Activated CD4-positive, alpha-beta T cell treated with anti-CD3 and anti-CD28 coated beads for 4 hours (primary cell): ENCODE data around the gene LRFN4.

Experiments used
- DNase-seq, 2 donors: peaks; one replicate each; pipeline ENCODE4 v3.0.0-alpha.2; 2020

LRFN4 gene

GRCh38 chr11:66858939-66859685, 2.2 kb downstream of the LRFN4 start:
- no peak for DNase-seq

- DNase-seq: no peak
Observed at GRCh38 chr11:66859686-66860448, 3.0 kb downstream of the LRFN4 start.

GRCh38 chr11:66860449-66860831, 3.6 kb downstream of the LRFN4 start:
- no peak for DNase-seq

GRCh38 chr11:66861038-66861773, 4.3 kb downstream of the LRFN4 start:
- DNase-seq: no peak

- no peak for DNase-seq
Observed at GRCh38 chr11:66861774-66862558, 5.1 kb downstream of the LRFN4 start.

- no peak for DNase-seq
Observed at GRCh38 chr11:66862559-66863037, 5.7 kb downstream of the LRFN4 start.

DNA sequence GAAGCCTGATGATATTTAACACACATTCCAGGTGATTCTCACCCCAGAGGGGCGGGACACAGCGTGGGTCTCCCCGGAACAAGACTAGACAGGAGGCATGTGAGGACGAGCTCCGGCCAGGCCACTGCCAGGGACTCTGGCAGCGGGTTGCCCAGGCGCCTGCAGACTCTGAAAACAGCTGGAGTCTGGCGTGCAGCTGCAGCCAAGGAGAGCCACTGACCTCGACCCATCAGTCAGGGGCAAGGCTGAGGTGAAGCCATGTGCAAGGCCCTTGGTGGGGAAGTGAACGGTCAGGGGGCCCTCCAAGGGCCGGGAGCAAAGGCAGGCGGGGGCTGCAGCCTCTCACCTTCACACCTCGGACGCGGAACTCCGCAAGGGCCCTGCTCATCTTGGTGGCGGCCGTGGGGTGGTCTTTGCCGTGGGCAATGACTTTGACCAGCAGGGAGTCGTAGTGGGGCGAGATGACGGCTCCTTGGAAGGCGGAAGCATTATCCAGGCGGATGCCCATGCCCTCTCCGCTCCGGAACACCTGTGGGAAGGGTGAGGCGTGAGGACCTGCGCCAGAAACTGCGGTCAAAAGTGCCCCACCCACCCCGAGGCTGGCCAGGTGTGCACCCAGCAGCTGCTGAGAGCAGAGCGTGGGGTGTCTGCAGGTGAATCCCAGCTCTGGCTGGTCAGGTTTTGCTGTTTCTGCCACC, 6.7 kb downstream of the LRFN4 start:
- DNase-seq: no peak

DNA sequence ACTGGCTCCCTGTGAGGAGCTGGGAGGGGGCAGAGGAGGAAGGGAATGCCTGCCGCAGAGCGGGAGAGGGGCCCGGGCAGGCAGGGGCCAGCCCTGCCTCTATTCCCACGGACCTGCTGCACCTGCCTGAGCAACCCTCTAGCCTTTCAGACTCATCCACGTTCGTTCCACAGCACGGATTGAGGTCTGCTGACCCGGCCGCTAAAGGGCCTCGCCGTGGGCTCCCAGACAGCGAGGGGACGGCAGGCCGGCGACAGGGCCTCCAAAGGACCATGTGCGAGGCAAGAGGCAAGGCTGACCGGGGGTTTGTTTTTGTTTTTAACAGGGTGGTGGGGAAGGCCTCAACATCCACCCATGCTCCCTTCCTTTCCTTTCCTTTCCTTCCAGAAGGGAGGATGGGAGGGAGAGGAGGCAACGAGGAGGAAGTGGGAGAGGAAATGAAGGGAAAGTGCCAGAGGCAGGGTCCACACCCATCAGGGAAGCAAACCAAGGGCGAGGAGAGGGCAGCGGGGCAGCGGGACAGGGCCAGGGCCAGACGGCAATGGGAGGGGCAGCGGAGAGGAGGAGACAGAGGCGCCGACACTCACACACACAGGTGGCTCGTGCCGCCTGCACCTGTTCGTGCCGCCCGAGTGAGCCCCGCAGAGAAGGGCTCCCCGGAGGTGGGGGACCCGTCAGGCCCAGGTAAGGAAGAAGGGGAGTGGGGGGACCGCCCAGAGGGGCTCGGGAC, 7.5 kb downstream of the LRFN4 start:
- DNase-seq: no peak

- DNase-seq: no peak
Observed at GRCh38 chr11:66864924-66865697, 8.2 kb downstream of the LRFN4 start.

DNA sequence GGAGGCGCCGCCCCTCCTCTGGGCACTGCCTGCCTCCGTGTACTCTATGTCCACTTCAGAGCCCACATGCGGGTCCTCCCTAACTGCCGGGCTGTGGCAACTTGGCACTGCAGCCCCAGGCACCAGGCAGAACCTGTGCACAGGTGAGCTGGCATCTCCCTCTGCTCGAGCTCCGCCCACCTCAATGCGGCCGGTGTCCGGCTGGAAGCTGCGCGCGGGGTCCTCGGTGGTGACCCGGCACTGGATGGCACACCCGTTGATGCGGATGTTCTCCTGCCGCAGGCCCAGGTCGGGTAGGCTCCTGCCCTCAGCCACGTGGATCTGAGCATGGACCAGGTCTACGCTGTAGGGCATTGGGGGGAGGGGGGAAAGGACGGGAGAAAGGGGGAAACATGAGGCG, 9.1 kb downstream of the LRFN4 start:
- DNase-seq: no peak

- no peak for DNase-seq
Observed at GRCh38 chr11:66866511-66866986, 9.7 kb downstream of the LRFN4 start.

DNA sequence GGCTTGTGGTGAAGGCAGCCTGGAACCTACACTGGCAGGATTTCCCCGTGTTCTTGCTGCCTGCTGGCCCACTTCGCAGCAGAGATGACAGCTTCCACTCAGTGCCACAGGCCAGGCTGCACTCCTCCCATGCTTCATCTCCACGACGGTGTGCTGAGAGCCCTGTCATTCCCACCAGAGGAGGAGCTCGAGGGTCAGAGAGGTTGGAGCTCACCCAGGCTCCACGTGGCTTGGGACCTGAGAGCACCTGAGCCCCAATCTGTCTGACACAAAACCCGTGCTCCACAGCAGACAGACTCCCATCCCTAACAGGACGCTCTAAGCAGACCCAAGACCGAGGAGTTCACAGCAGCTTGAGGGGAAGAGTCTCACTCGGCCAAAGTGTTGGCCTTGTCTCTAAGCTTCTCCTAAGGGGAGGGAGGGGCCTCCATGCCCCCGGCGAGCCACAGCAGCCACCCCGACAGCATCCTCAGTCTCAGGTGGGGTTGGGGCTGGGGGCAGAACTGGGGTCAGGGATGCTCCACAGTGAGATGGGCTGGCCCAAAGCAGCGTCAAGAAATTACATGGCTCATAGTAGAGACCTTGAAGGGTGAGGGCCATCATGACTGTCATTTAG, 10.7 kb downstream of the LRFN4 start:
- no peak for DNase-seq

GRCh38 chr11:66868082-66868725, 11.3 kb downstream of the LRFN4 start:
- no peak for DNase-seq

DNA sequence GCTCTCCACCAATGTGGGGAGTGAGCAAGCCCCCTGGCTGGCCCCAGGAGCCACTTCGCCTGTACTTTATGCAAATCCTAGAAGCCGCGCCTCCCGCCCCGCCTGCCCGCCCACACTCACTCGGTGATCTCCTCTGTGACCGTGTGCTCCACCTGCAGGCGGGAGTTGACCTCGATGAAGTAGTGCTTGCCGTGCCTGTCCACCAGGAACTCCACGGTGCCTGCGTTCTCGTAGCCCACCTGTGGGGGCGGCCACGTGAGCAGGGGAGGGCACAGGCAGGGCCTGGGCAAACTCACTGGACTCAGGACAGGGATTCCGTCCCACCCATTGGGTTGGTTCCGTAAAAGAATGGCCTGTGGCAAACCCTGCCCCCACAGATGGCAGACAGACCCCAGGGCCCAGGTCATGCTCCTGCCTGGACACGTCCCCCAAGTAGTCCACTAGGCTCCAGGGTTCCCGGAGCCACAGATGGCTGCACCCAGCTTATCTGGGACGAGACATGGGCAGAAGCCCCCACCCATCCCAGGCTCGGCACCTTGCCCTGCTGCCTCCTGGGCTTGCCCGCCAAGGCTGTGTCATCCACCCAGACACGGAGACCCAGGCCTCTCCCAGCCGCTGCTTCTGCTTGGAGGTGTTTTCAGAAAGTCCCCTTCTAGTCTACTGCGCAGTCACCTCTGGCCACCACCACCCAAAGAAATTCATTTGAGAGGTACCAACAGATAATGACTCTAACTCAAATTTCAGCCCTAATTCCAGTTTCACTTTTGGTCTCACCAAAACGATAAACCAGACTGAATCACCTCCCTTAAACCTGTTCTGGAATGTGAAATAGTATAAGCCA, 12.1 kb downstream of the LRFN4 start:
- DNase-seq: peak; percentile 78 to 82

GRCh38 chr11:66869567-66869870, 12.7 kb downstream of the LRFN4 start:
- DNase-seq: no peak

DNA sequence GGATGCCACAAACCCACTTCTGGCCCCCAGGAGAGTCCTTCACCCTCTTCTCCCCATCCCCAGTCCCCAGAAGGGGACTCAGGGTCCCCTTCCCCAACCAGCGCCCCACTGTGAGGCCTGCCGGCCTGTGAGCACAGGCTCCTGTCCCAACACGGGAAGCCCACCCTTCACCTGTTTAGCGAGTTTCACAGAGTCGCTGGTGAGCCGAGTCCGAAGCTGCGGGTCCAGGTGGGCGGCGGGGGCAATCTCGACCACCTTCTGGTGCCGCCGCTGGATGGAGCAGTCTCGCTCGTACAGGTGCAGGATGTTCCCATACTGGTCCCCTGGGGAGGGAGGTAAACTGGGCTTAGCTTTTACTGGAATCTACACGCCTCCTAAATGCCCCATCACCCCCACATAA, 13.3 kb downstream of the LRFN4 start:
- no peak for DNase-seq

- DNase-seq: no peak
Observed at GRCh38 chr11:66870616-66871520, 14.0 kb downstream of the LRFN4 start.

DNA sequence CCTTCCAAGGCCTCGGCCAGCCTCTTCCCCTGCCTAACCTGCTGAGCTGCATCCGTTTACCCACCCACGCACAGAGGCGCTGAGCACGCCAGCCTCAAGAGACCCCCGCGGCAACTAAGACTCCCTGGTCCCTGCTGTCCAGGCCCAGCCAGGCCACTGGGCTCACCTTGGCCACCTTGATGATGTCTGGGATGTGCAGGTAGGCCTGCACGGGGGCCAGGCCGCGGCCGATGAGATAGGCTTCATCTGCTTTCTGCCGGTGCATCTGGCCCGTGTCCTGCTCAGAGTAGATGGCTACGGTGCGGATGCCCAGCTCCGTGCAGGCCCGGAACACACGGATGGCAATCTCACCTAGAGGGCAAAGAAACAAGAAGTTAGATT, 14.6 kb downstream of the LRFN4 start:
- DNase-seq: no peak
